Stomach (tissue), 9 donors: Measurements from ENCODE around the gene ZNF691. TPM values are rescaled to one million over a fixed set of nuclear protein-coding genes. Genes with fewer than 3 reads are reported as not detected.

Experiments used
- DNase-seq, 2 donors: peaks; one replicate each; pipeline versions ENCODE4 v3.0.0 to v3.0.0-alpha.2; 2013 to 2019
- H3K27ac ChIP-seq, 5 donors: fragments of 200-600 bp in 4 of 5; sonication (generic) in 4 of 5; one replicate each; pipeline ENCODE4 v1.5.1; 2013 to 2019; ENCODE audit warnings: mild to moderate bottlenecking in 1 of 5, moderate library complexity in 1 of 5
- H3K27me3 ChIP-seq, 3 donors: fragments of 200-600 bp; sonication (generic); one replicate each; pipeline ENCODE4 v1.5.1; 2017 to 2019; ENCODE audit warnings: mixed run types in 1 of 3
- H3K36me3 ChIP-seq, 4 donors: fragments of 200-600 bp; sonication (generic); 1 replicate in 3 of 4; 2 replicates in 1 of 4; pipeline ENCODE4 v1.5.1; 2016 to 2019
- H3K4me1 ChIP-seq, 4 donors: fragments of 200-600 bp; sonication (generic); one replicate each; pipeline ENCODE4 v1.5.1; 2016 to 2019
- H3K4me3 ChIP-seq, 4 donors: fragments of 200-600 bp; sonication (generic) in 3 of 4; one replicate each; pipeline ENCODE4 v1.5.1; 2016 to 2019; ENCODE audit warnings: mild to moderate bottlenecking in 1 of 4
- H3K9me3 ChIP-seq, 4 donors: fragments of 200-600 bp; sonication (generic); one replicate each; pipeline ENCODE4 v1.5.1; 2016 to 2019
- EP300 ChIP-seq: sonication (generic); formaldehyde crosslinking; IDR thresholded peaks from one replicate; pipeline ENCODE4 v1.6.1; 2017; ENCODE audit warnings: antibody characterized with exemption
- POLR2A ChIP-seq, 4 donors: fragments of 450-650 bp; IDR thresholded peaks; one replicate each; pipeline ENCODE4 v1.6.1; 2016; ENCODE audit warnings: antibody characterized with exemption in 4 of 4, control low read depth in 2 of 4, mild to moderate bottlenecking in 1 of 4, moderate library complexity in 1 of 4
- POLR2AphosphoS5 ChIP-seq, 3 donors: sonication (generic); formaldehyde crosslinking; IDR thresholded peaks; one replicate each; pipeline ENCODE4 v1.6.1; 2016; ENCODE audit warnings: antibody characterized with exemption in 3 of 3
- WGBS, 5 donors: extraction: QIAGEN DNeasy Blood & Tissue Kit in 3 of 5; methylation state at CpG; one replicate each; pipeline versions ENCODE4 v1.1.5 to v1.1.7; 2013 to 2018; 5-methylcytosine and 5-hydroxymethylcytosine counted together
- intact Hi-C: fragments of 100-400 bp; cut with DNase I; formaldehyde crosslinking; loops from one replicate; pipeline ENCODE4 v1.15.1; 2023; ENCODE audit warnings: low total_unique reads
- polyA plus RNA-seq, 3 donors: library from polyadenylated mRNA; stranded (reverse); fragments of 200-250 nt; gene quantifications; one replicate each; pipeline ENCODE4 v1.2.3, GENCODE V29; 2013
- total RNA-seq, 5 donors: library from RNA; depleted of rRNA; stranded (reverse); fragments of >200 nt; gene quantifications; one replicate each; pipeline versions ENCODE4 v1.1.0 to v1.2.3, GENCODE V29; 2014 to 2016
- TF ChIP-seq, protein P1 (sequence below), 7 experiments: fragments of 450-650 bp in 4 of 7; fragments of 200-600 bp in 3 of 7; sonication (generic) in 3 of 7; IDR thresholded peaks; one replicate each; pipeline ENCODE4 v1.5.1; 2016 to 2019; ENCODE audit warnings: antibody characterized with exemption in 7 of 7, control low read depth in 2 of 7, mild to moderate bottlenecking in 1 of 7
- donor health status: healthy with polysubstance abuse.
- donor health status: Bipolar disorder and iron deficiency.
- donor health status: healthy.

Gene ZNF691
- total and polyA plus RNA-seq, 8 donors = 1.2 to 12.8 (median 5.7) TPM

DNA sequence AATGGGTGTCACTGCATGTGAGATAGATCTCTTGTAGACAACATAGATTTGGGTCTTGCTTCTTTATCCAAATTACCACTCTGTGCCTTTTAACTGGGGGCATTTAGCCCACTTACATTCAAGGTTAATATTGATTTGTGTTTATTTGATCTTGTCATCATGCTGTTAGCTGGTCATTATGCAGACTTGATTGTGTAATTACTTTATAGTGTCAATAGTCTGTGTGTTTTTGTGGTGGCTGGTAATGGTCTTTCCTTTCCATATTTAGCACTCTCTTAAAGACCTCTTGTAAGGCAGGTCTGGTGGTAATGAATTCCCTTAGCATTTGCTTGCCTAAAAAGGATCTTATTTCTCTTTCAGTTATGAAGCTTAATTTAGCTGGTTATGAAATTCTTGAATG is 29.6 kb downstream of the ZNF691 start:
- no peaks in the 10 kb centered on the region for H3K4me1 ChIP-seq
- no peak overlapping the region for H3K4me3 ChIP-seq
- intact Hi-C loops = no loop called here
- no peak for DNase-seq
- TF ChIP-seq EP300 = no peak
- TF ChIP-seq, protein P1, sequence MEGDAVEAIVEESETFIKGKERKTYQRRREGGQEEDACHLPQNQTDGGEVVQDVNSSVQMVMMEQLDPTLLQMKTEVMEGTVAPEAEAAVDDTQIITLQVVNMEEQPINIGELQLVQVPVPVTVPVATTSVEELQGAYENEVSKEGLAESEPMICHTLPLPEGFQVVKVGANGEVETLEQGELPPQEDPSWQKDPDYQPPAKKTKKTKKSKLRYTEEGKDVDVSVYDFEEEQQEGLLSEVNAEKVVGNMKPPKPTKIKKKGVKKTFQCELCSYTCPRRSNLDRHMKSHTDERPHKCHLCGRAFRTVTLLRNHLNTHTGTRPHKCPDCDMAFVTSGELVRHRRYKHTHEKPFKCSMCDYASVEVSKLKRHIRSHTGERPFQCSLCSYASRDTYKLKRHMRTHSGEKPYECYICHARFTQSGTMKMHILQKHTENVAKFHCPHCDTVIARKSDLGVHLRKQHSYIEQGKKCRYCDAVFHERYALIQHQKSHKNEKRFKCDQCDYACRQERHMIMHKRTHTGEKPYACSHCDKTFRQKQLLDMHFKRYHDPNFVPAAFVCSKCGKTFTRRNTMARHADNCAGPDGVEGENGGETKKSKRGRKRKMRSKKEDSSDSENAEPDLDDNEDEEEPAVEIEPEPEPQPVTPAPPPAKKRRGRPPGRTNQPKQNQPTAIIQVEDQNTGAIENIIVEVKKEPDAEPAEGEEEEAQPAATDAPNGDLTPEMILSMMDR (IDR thresholded peaks at IDR 0.05) = no peak
- H3K9me3 ChIP-seq = peaks cover 0 to 6% (median 0%) of the 10 kb centered on the region in 4 donors
- peaks cover 0 to 12% (median 7%) of the 10 kb centered on the region in 3 donors for H3K27me3 ChIP-seq
- no peaks in the 10 kb centered on the region for H3K36me3 ChIP-seq
- H3K27ac ChIP-seq = no peak overlapping the region

DNA sequence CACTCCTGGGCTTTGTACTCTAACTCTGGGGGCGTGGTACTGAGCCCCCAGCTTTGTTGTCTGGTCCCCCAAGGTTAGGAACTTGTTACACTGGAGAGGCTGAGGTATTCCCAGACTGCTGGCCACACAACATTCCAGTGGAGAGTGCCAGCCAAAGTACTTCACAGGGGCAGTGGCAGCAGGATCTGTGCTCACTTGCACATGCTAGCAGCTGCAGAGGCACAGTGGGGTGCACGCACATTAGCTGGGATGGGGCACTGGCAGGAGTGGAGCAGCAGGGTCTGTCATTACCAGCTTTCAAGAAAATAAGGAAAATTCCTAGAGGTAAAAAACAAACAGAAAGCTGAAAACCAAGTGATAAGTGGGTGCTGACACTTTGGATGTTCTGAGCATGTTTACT is 31.0 kb downstream of the ZNF691 start:
- H3K9me3 ChIP-seq = peaks cover 0 to 6% (median 0%) of the 10 kb centered on the region in 4 donors
- no peaks in the 10 kb centered on the region for H3K36me3 ChIP-seq
- TF ChIP-seq, protein P1 (IDR thresholded peaks at IDR 0.05) = no peak
- TF ChIP-seq POLR2A (IDR thresholded peaks at IDR 0.05) (no peak), EP300 (no peak), POLR2AphosphoS5 (IDR thresholded peaks at IDR 0.05) (no peak)
- intact Hi-C loops = no loop called here
- H3K27ac ChIP-seq = no peak overlapping the region
- WGBS, 5 donors = 32 to 73% (median 52%) methylated on average over 2 of the region's 2 CpGs
- peaks cover 0 to 14% (median 8%) of the 10 kb centered on the region in 3 donors for H3K27me3 ChIP-seq
- H3K4me1 ChIP-seq = no peaks in the 10 kb centered on the region
- no peak overlapping the region for H3K4me3 ChIP-seq
- no peak for DNase-seq

DNA sequence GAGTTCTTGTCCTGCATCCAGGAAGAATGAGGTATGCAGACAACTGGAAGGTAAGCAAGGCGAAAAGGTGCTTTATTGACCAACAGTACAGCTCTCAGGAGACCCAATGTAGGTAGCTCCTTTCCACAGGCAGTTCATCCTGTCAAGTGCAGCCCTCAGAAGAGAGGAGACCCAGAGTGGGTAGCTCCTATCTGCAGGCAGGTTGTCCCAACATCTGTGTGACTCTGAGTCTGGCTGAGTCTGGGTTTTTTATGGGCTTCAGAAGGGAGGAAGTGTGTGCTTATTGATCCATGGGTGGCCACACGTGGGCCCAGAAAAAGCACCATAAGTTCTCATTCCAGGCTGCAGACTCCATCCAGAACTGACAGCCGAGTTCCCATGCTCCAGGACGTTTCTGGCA is 34.0 kb downstream of the ZNF691 start:
- no peaks in the 10 kb centered on the region for H3K9me3 ChIP-seq
- H3K27ac ChIP-seq = no peak overlapping the region
- no peaks in the 10 kb centered on the region for H3K4me1 ChIP-seq
- peaks cover 0 to 14% (median 8%) of the 10 kb centered on the region in 3 donors for H3K27me3 ChIP-seq
- 68 to 76% (median 71%) methylated on average over 4 of the region's 4 CpGs for WGBS, 5 donors
- no peak overlapping the region for H3K4me3 ChIP-seq
- TF ChIP-seq POLR2AphosphoS5 (IDR thresholded peaks at IDR 0.05) (no peak), POLR2A (IDR thresholded peaks at IDR 0.05) (no peak), EP300 (no peak)
- TF ChIP-seq, protein P1 (IDR thresholded peaks at IDR 0.05) = no peak
- DNase-seq = no peak
- intact Hi-C loops = no loop called here
- no peaks in the 10 kb centered on the region for H3K36me3 ChIP-seq

DNA sequence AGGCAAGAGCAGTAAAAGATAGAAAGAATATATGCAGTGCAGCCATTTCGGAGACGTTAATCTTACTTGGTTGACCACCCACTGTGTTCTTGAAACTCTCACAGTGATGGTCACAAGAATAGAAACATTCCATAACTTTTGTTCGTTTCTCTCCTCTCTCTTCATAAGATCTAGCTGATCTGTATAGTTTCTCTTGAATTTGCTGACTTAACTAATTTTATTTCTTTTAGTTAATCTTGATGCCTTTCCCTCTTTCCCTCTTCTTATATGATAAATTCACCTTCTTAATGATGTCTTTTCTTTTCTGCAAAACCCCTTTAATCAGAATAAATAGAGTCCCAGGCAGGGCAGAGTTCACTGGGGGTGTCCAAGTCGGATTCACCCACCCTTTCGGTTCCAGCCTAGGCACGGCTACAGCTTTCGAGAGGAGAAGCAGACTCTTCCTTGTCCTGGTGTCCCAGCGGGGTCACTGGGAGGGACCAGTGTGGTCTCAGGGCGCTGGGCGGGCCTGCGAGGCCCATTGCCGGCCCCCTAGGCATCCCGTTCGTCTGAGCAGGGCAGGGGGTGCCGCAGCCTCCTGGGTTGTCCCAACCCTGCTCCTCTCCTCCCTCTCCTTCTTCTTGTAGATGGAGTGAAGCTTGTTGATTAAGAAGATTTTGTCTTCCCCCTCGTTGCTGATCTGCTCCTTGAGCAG is 39.8 kb downstream of the ZNF691 start:
- intact Hi-C loops = no loop called here
- H3K36me3 ChIP-seq = no peaks in the 10 kb centered on the region
- H3K4me1 ChIP-seq = no peaks in the 10 kb centered on the region
- H3K9me3 ChIP-seq = no peaks in the 10 kb centered on the region
- TF ChIP-seq POLR2AphosphoS5 (IDR thresholded peaks at IDR 0.05) (no peak), POLR2A (IDR thresholded peaks at IDR 0.05) (no peak), EP300 (no peak)
- TF ChIP-seq, protein P1 (IDR thresholded peaks at IDR 0.05) = no peak
- H3K27me3 ChIP-seq = peaks cover 0 to 13% (median 0%) of the 10 kb centered on the region in 3 donors
- no peak overlapping the region for H3K27ac ChIP-seq
- DNase-seq = no peak
- 77 to 85% (median 83%) methylated on average over 16 of the region's 16 CpGs for WGBS, 5 donors
- H3K4me3 ChIP-seq = no peak overlapping the region
